ENCODE results near the gene COBL. TPM values are rescaled to one million over a fixed set of nuclear protein-coding genes. Genes with fewer than 3 reads are reported as not detected.
A peak's percentile ranks its signal among the peaks of the same experiment; 100 is the strongest.

The COBL gene
- total and polyA plus RNA-seq, 9 of the 15 experiments (the other 6 are each of a cell fraction or from before 2014, with no cell fraction given) = 0.01 to 2.4 (median 0.09) TPM; not detected in 3

GRCh38 chr7:51325261-51325676 lies 8.7 kb upstream of the COBL start (continued):
- TF ChIP-seq ZNF445 (CRISPR knock-in tag; IDR thresholded peaks at IDR 0.05; ENCODE audit: low read depth) (no peak), CBX8 (IDR thresholded peaks at IDR 0.05; ENCODE audit: borderline replicate concordance, extremely low read depth, low read depth, low read length, poor library complexity, severe bottlenecking) (no peak), RNF219 (CRISPR knock-in tag; IDR thresholded peaks at IDR 0.05) (no peak), RUNX1 (IDR thresholded peaks at IDR 0.05; ENCODE audit: low read depth) (no peak), ETV5 (CRISPR knock-in tag; IDR thresholded peaks at IDR 0.05; ENCODE audit: low read depth) (0 out of 2 replicates have a peak, but pooled peaks have one; percentile 28), SPI1 (IDR thresholded peaks at IDR 0.05; ENCODE audit: borderline replicate concordance, low read depth, low read length) (no peak), MEF2A (IDR thresholded peaks at IDR 0.05; ENCODE audit: control insufficient read depth, low read depth, low read length) (no peak), ZNF766 (CRISPR knock-in tag; conservative IDR thresholded peaks at IDR 0.05) (no peak), CBFA2T3 (IDR thresholded peaks at IDR 0.05) (peak; percentile 33; the same call in 1 of the 2 replicates), DMBX1 (CRISPR knock-in tag; IDR thresholded peaks at IDR 0.05; ENCODE audit: borderline replicate concordance) (no peak), CCAR2 (IDR thresholded peaks at IDR 0.05; ENCODE audit: low read depth, low read length) (no peak), TCF3 (CRISPR knock-in tag; IDR thresholded peaks at IDR 0.05) (peak; percentile 90)
